Heart left ventricle (tissue), 13 donors: ENCODE results near the gene PCIF1.

ENCODE experiments used
- POLR2A ChIP-seq, 2 donors: fragments of 450-650 bp; IDR thresholded peaks; one replicate each; pipeline ENCODE4 v1.6.1; 2017; ENCODE audit warnings: antibody characterized with exemption in 2 of 2, mild to moderate bottlenecking in 2 of 2, moderate library complexity in 2 of 2
- TF ChIP-seq, protein P1 (sequence below), 12 donors: fragments of 200-600 bp; sonication (generic) in 4 of 12; IDR thresholded peaks; one replicate each; pipeline versions ENCODE4 v1.5.0 to v1.8.0; 2018 to 2022; ENCODE audit warnings: antibody characterized with exemption in 12 of 12, mild to moderate bottlenecking in 5 of 12
- donor health status: ischemic (EF 13 %, LVEDD 7.1; RV severe dilation, severe dysfunction).
- donor health status: DM: no; HTN: yes; CAD: no.
- donor health status: DM: no; HTN: no; CAD: no.
- donor health status: ischemic (EF 25% LVEDD 6.9; RV normal size, moderate dysfunction).
- donor health status: ischemic (EF 25% LVEDD 5.7; RV mildly dilated, moderate dysfunction).
- donor health status: ischemic (EF 35%, LVEDD 5.7; RV mildly dilated, moderate dysfunction).
- donor health status: nonischemic (EF 11% LVEDD 7.7; RV severe dilation, severe dysfunction).
- donor health status: DM: yes; HTN: yes; CAD: no.
- donor health status: PGD.
- donor health status: ischemic (EF 29% LVEDD 5.4; RV normal size, mild dysfunction).
- donor health status: nonischemic (EF 23%, LVEDD 6.1; RV moderate dilation, normal function).

DNA sequence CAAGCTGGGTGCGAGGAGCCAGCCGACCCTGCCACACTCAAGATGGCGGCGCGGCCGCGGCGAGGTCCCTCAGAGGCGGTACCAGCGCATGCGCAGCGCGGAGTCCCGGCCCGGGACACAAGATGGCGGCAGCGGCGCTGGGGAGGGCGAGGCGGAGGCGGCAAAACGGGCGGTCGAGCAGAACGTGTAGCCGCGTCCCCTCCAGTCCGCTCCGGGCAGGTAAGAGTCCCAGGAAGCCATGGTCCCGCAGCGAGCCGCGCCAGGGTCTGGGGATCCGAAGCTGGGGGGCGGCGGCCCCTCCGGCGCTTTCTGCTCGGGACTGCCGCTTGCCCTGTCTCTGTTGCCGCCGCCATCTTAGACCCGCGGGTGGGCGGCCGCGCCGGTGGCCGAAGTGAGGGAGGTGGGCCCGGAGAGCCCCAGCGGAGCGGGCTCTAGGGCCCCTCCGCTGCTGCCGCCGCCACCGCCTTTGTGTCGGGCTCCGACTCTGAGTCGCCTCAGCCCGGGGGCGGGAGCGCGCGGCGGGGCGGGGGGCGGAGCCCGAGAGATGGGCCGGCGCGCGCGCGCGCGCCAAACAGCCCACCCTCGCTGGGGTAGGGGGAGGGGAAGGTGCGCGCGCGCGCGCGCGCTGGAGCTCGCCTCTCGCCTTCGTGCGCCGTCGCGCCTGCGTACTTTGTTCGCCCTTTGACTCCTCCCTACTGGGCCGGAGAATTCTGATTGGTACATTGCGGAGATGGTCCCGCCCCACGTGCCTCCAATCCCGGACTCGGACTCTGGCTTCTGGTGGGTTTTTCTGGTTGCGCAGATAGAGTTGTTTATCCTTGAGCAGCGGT, at the start of gene PCIF1:
- TF ChIP-seq, protein P1, sequence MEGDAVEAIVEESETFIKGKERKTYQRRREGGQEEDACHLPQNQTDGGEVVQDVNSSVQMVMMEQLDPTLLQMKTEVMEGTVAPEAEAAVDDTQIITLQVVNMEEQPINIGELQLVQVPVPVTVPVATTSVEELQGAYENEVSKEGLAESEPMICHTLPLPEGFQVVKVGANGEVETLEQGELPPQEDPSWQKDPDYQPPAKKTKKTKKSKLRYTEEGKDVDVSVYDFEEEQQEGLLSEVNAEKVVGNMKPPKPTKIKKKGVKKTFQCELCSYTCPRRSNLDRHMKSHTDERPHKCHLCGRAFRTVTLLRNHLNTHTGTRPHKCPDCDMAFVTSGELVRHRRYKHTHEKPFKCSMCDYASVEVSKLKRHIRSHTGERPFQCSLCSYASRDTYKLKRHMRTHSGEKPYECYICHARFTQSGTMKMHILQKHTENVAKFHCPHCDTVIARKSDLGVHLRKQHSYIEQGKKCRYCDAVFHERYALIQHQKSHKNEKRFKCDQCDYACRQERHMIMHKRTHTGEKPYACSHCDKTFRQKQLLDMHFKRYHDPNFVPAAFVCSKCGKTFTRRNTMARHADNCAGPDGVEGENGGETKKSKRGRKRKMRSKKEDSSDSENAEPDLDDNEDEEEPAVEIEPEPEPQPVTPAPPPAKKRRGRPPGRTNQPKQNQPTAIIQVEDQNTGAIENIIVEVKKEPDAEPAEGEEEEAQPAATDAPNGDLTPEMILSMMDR (IDR thresholded peaks at IDR 0.05), result peak in 1 of 12 donors; percentile 12
- TF ChIP-seq POLR2A (IDR thresholded peaks at IDR 0.05), result peak; percentile 26 to 93
